Ascending aorta (tissue), 2 donors: ENCODE results near the gene LIPK. TPM values are rescaled to one million over a fixed set of nuclear protein-coding genes. Genes with fewer than 3 reads are reported as not detected.

Experiments used
- DNase-seq, 2 donors: peaks; one replicate each; pipeline ENCODE4 v3.0.0-alpha.2; 2019; ENCODE audit warnings: low spot score in 2 of 2
- H3K27ac ChIP-seq, 2 donors: fragments of 200-600 bp; sonication (generic); one replicate each; pipeline ENCODE4 v1.5.1; 2016 to 2017; ENCODE audit warnings: mild to moderate bottlenecking in 1 of 2
- H3K27me3 ChIP-seq: fragments of 200-600 bp; sonication (generic); one replicate; pipeline ENCODE4 v1.5.1; 2017
- H3K36me3 ChIP-seq, 2 donors: fragments of 200-600 bp; sonication (generic); one replicate each; pipeline ENCODE4 v1.5.1; 2016
- H3K4me1 ChIP-seq, 2 donors: fragments of 200-600 bp; sonication (generic); one replicate each; pipeline ENCODE4 v1.5.1; 2016 to 2017; ENCODE audit warnings: mild to moderate bottlenecking in 1 of 2
- H3K4me3 ChIP-seq, 2 donors: fragments of 200-600 bp; sonication (generic); one replicate each; pipeline ENCODE4 v1.5.1; 2016 to 2017; ENCODE audit warnings: mild to moderate bottlenecking in 1 of 2
- H3K9me3 ChIP-seq, 2 donors: fragments of 200-600 bp; sonication (generic); one replicate each; pipeline ENCODE4 v1.5.1; 2016
- intact Hi-C: fragments of 100-400 bp; cut with DNase I; formaldehyde crosslinking; loops from one replicate; pipeline ENCODE4 v1.15.1; 2023
- total RNA-seq: library from RNA; depleted of rRNA; stranded (reverse); fragments of >200 nt; gene quantifications from one replicate; pipeline ENCODE4 v1.1.0, GENCODE V29; 2016
- TF ChIP-seq, protein P1 (sequence below), 3 experiments: fragments of 200-600 bp in 2 of 3; fragments of 450-650 bp in 1 of 3; sonication (generic) in 2 of 3; IDR thresholded peaks; one replicate each; pipeline ENCODE4 v1.5.1; 2016 to 2019; ENCODE audit warnings: antibody characterized with exemption in 3 of 3, mild to moderate bottlenecking in 1 of 3, moderate library complexity in 1 of 3

Gene LIPK
- total RNA-seq, 1 donor from 2014 or later: not detected

DNA sequence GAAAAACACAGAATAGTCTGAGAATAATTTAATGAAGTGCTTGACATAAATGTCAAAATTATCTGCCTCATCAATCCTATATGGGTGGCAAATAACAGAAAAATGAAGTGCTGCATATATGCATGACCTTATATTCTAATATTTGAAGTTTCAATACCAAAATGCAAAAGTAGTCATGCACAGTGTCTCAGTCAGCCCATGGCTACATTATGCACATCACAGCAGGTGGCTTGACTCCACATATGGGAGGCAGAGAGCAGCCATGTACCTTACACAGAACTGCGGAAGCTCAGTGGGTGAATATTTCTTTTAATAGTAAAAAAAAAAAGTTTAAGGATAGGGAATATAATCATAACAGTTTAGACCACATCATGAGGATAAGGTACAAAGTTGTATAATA is 36.4 kb downstream of the LIPK start:
- no peaks in the 10 kb centered on the region for H3K9me3 ChIP-seq
- no peak overlapping the region for H3K4me3 ChIP-seq
- H3K27ac ChIP-seq: no peak overlapping the region
- intact Hi-C loops: no loop called here
- DNase-seq: no peak
- no peaks in the 10 kb centered on the region for H3K36me3 ChIP-seq
- TF ChIP-seq, protein P1, sequence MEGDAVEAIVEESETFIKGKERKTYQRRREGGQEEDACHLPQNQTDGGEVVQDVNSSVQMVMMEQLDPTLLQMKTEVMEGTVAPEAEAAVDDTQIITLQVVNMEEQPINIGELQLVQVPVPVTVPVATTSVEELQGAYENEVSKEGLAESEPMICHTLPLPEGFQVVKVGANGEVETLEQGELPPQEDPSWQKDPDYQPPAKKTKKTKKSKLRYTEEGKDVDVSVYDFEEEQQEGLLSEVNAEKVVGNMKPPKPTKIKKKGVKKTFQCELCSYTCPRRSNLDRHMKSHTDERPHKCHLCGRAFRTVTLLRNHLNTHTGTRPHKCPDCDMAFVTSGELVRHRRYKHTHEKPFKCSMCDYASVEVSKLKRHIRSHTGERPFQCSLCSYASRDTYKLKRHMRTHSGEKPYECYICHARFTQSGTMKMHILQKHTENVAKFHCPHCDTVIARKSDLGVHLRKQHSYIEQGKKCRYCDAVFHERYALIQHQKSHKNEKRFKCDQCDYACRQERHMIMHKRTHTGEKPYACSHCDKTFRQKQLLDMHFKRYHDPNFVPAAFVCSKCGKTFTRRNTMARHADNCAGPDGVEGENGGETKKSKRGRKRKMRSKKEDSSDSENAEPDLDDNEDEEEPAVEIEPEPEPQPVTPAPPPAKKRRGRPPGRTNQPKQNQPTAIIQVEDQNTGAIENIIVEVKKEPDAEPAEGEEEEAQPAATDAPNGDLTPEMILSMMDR (IDR thresholded peaks at IDR 0.05): no peak
- no peaks in the 10 kb centered on the region for H3K27me3 ChIP-seq
- H3K4me1 ChIP-seq: no peaks in the 10 kb centered on the region

DNA sequence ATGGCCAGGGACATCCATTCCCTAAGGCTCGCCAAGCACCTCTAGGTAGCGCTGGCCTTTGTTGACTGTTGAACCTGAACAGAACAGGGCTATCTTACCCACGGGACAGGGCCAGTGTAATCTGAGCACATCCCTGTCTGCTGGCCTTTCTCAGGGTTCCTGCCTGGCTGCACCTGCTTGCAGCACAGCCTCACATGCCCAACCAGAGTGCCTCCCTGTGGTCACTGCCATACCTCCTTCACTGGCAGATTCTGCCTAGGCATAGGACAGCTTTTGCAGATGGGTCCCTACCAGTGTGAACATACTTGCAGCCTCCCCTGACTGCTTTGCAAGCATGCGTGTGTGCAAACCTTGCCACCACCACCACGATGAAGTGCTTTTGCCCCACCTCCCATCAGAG is 38.0 kb downstream of the LIPK start:
- Histone ChIP-seq H3K4me3 (no peak overlapping the region), H3K27ac (no peak overlapping the region), H3K9me3 (no peaks in the 10 kb centered on the region), H3K36me3 (no peaks in the 10 kb centered on the region), H3K27me3 (no peaks in the 10 kb centered on the region), H3K4me1 (no peaks in the 10 kb centered on the region)
- no peak for DNase-seq
- TF ChIP-seq, protein P1 (IDR thresholded peaks at IDR 0.05): no peak
- intact Hi-C loops: no loop called here

DNA sequence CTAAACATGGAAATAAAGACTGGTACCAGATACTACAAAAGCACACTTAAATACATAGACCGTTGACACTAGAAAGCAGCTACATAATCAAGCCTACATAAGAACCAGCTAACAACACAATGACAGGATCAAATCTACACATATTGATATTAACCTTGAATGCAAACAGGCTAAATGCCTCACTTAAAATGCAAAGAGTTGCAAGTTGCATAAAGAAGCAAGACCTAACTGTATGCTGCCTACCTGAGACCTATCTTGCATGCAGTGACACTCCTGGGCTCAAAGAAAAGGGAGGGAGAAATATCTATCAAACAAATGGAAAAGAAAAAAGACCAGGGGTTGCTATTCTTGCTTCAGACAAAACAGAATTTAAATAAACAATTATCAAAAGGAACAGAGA is 39.6 kb downstream of the LIPK start:
- Histone ChIP-seq H3K4me1 (no peaks in the 10 kb centered on the region), H3K27me3 (no peaks in the 10 kb centered on the region), H3K4me3 (no peak overlapping the region), H3K9me3 (no peaks in the 10 kb centered on the region), H3K36me3 (no peaks in the 10 kb centered on the region), H3K27ac (no peak overlapping the region)
- intact Hi-C loops: no loop called here
- DNase-seq: no peak
- TF ChIP-seq, protein P1 (IDR thresholded peaks at IDR 0.05): no peak

DNA sequence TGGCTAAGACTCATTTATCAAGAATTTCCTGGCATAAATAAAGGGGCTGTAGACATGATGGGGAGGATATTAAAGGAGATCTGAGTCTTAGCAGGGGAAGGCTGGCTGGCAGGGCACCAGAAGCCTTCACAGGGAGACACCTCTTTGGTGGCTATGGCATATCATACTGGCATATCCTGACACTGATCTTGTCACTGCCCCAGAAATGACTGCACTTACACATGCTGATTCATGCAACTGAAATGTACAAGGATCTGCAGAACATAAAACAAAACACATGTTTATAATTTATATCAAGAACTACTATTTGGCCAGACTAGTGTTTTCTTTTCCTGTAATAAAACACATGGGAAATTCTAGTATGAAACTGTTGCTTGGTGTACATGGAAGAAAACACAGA is 48.2 kb downstream of the LIPK start:
- Histone ChIP-seq H3K36me3 (no peaks in the 10 kb centered on the region), H3K27me3 (no peaks in the 10 kb centered on the region), H3K4me1 (no peaks in the 10 kb centered on the region), H3K9me3 (no peaks in the 10 kb centered on the region), H3K27ac (no peak overlapping the region), H3K4me3 (no peak overlapping the region)
- no peak for DNase-seq
- TF ChIP-seq, protein P1 (IDR thresholded peaks at IDR 0.05): no peak
- intact Hi-C loops: no loop called here

DNA sequence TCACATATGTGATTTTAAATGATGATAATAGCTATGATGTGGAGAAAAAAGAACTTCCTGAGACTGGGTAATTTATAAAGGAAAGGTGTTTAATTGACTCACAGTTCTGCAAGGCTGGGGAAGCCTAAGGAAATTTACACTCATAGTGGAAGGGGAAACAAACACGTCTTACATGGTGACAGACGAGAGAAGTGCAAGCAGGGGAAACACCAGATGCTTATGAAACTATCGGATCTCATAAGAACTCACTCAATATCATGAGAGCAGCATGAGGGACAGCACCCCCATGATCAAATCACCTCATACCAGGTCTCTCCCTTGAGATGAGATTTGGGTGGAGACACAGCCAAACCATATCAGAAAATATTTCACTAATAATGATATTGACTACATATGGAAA is 49.7 kb downstream of the LIPK start:
- Histone ChIP-seq H3K4me1 (no peaks in the 10 kb centered on the region), H3K27me3 (no peaks in the 10 kb centered on the region), H3K27ac (no peak overlapping the region), H3K4me3 (no peak overlapping the region), H3K9me3 (no peaks in the 10 kb centered on the region), H3K36me3 (no peaks in the 10 kb centered on the region)
- TF ChIP-seq, protein P1 (IDR thresholded peaks at IDR 0.05): no peak
- DNase-seq: no peak
- intact Hi-C loops: no loop called here

DNA sequence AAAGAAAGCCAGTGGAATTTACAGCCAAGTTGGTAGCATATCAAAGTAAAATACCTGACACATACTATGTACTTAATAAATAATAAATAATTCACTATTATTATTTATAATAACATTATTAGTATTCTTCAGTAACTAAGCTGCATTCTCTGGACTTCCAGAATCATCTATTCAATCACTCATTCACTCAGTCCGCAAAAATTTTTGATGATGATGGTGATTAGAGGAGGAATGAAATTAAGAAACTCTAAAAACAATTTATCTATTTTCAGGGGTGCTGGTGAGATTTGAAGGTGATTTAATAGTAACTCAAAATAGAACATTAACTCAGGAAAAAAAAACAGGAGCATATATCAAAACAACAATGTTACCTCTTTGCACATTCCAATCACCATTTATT is 50.6 kb downstream of the LIPK start:
- no peak for DNase-seq
- intact Hi-C loops: no loop called here
- Histone ChIP-seq H3K4me1 (no peaks in the 10 kb centered on the region), H3K36me3 (no peaks in the 10 kb centered on the region), H3K9me3 (no peaks in the 10 kb centered on the region), H3K4me3 (no peak overlapping the region), H3K27ac (no peak overlapping the region), H3K27me3 (no peaks in the 10 kb centered on the region)
- TF ChIP-seq, protein P1 (IDR thresholded peaks at IDR 0.05): no peak
